HCT116 (cell line): ENCODE data around the gene PYCR2. TPM values are rescaled to one million over a fixed set of nuclear protein-coding genes. Genes with fewer than 3 reads are reported as not detected.
"Not testable (repeated sequence)": the region's sequence is repeated elsewhere in the genome, so short reads cannot be mapped to it uniquely, and the experiment has no call there.

Experiments
- ATAC-seq: fragments of 200-7000 bp; cut with Tn5 transposase; 2 replicates; pipeline ENCODE4 v1.9.1; 2020; ENCODE audit warnings: mild to moderate bottlenecking, moderate library complexity
- BruUV-seq: library from RNA; stranded (reverse); fragments of 400-500 nt; replicated peaks from 2 replicates; lab custom pipeline; 2021; lab: Mats Ljungman, UMichigan
- CTCF ChIA-PET: fragments of 300-600 bp; sonication (Branson Sonifier 250); formaldehyde crosslinking; loops from one replicate; lab custom pipeline; 2021; ENCODE audit warnings: antibody characterized with exemption; lab: Charles Lee
- POLR2A ChIA-PET: fragments of 300-600, 350-600 bp; sonication (Branson Sonifier 250); formaldehyde crosslinking; loops from one replicate; lab custom pipeline; 2021; ENCODE audit warnings: antibody characterized with exemption; lab: Charles Lee
- RAD21 ChIA-PET, 2 experiments: fragments of 300-600 bp; sonication (Branson Sonifier 250); formaldehyde crosslinking; loops; one replicate each; lab custom pipeline; 2023; ENCODE audit warnings: low total read pairs in 2 of 2; ENCODE audit not compliant: uncharacterized antibody in 2 of 2, unreplicated experiment in 2 of 2, low non-redundant PET in 1 of 2; lab: Charles Lee
- DNase-seq: peaks from one replicate; pipeline ENCODE4 v3.0.0-alpha.2; 2010; ENCODE audit warnings: low read depth, low spot score
- H2AFZ ChIP-seq: fragments of 200-600 bp; shearing (Covaris generic), sonication (generic); 2 replicates; pipeline ENCODE4 v1.6.1; 2017; ENCODE audit warnings: low read depth, mixed run types, mixed read lengths, antibody characterized with exemption, low read length; ENCODE audit not compliant: poor library complexity, severe bottlenecking
- H3K27ac ChIP-seq: 2 replicates; pipeline ENCODE4 v1.5.1; 2012; ENCODE audit warnings: low read depth, low read length
- H3K27me3 ChIP-seq: fragments of 200-600 bp; sonication (generic); 2 replicates; pipeline ENCODE4 v1.6.1; 2016; ENCODE audit warnings: mixed run types, low read length, mixed read lengths; ENCODE audit not compliant: insufficient read depth
- H3K36me3 ChIP-seq, 2 experiments: fragments of 200-500 bp in 1 of 2; fragments of 200-600 bp in 1 of 2; sonication (Bioruptor generic) in 1 of 2; sonication (generic) in 1 of 2; 2 replicates each; pipeline versions ENCODE4 v1.5.1 to v1.6.1; 2014 to 2016; ENCODE audit warnings: low read length in 2 of 2, inconsistent platforms in 1 of 2, mixed read lengths in 1 of 2, mixed run types in 1 of 2; ENCODE audit not compliant: insufficient read depth in 2 of 2, control insufficient read depth in 1 of 2
- H3K4me1 ChIP-seq, 2 experiments: fragments of 200-600 bp in 1 of 2; sonication (generic) in 1 of 2; 2 replicates each; pipeline versions ENCODE4 v1.5.1 to v1.6.1; 2012 to 2017; ENCODE audit warnings: low read length in 2 of 2, inconsistent platforms in 1 of 2, mild to moderate bottlenecking in 1 of 2, mixed read lengths in 1 of 2, mixed run types in 1 of 2, moderate library complexity in 1 of 2; ENCODE audit not compliant: insufficient read depth in 2 of 2, control insufficient read depth in 1 of 2
- H3K4me2 ChIP-seq: fragments of 200-600 bp; sonication (generic); 2 replicates; pipeline ENCODE4 v1.6.1; 2017; ENCODE audit warnings: mixed run types, low read length, mixed read lengths
- H3K4me3 ChIP-seq, 2 experiments: fragments of 200-600 bp in 1 of 2; sonication (generic) in 1 of 2; replicated peaks in 1 of 2; 2 replicates each; pipeline ENCODE4 v1.5.1; 2011 to 2016; ENCODE audit warnings: low read length in 2 of 2, control low read depth in 1 of 2, low read depth in 1 of 2, mild to moderate bottlenecking in 1 of 2, mixed read lengths in 1 of 2, mixed run types in 1 of 2
- H3K79me2 ChIP-seq: fragments of 200-600 bp; sonication (generic); 2 replicates; pipeline ENCODE4 v1.6.1; 2017; ENCODE audit warnings: mild to moderate bottlenecking, mixed run types, low read length, moderate library complexity, mixed read lengths; ENCODE audit not compliant: insufficient read depth
- H3K9ac ChIP-seq: fragments of 200-600 bp; sonication (generic); 2 replicates; pipeline ENCODE4 v1.6.1; 2016; ENCODE audit warnings: low read length, mixed read lengths
- H3K9me2 ChIP-seq: fragments of 200-600 bp; sonication (generic), shearing (Covaris generic); 2 replicates; pipeline ENCODE4 v1.6.1; 2017; ENCODE audit warnings: mixed run types, mild to moderate bottlenecking, moderate library complexity; ENCODE audit not compliant: insufficient read depth
- H3K9me3 ChIP-seq, 2 experiments: fragments of 200-500 bp in 1 of 2; fragments of 200-600 bp in 1 of 2; sonication (Bioruptor generic) in 1 of 2; sonication (generic) in 1 of 2; 2 replicates each; pipeline ENCODE4 v1.6.1; 2014 to 2017; ENCODE audit warnings: low read length in 2 of 2, mixed read lengths in 2 of 2, inconsistent platforms in 1 of 2, low read depth in 1 of 2, mild to moderate bottlenecking in 1 of 2, mixed run types in 1 of 2, moderate library complexity in 1 of 2; ENCODE audit not compliant: control insufficient read depth in 1 of 2, insufficient read depth in 1 of 2
- H4K20me1 ChIP-seq: fragments of 200-600 bp; sonication (generic), shearing (Covaris generic); 2 replicates; pipeline ENCODE4 v1.6.1; 2017; ENCODE audit warnings: mixed run types, mild to moderate bottlenecking, moderate library complexity; ENCODE audit not compliant: insufficient read depth
- CEBPB ChIP-seq: IDR thresholded peaks from 2 replicates; pipeline ENCODE4 v1.6.1; 2012; ENCODE audit warnings: low read depth
- EGR1 ChIP-seq: IDR thresholded peaks from 2 replicates; pipeline ENCODE4 v1.6.1; 2012; ENCODE audit warnings: low read depth
- ELF1 ChIP-seq: IDR thresholded peaks from 2 replicates; pipeline ENCODE4 v1.6.1; 2012; ENCODE audit warnings: low read depth, borderline replicate concordance
- EZH2 ChIP-seq: fragments of 200-600 bp; sonication (generic); IDR thresholded peaks from 2 replicates; pipeline ENCODE4 v1.6.1; 2017; ENCODE audit warnings: antibody characterized with exemption, mixed run types
- EZH2phosphoT487 ChIP-seq: fragments of 200-600 bp; IDR thresholded peaks from 2 replicates; pipeline ENCODE4 v1.6.1; 2018; ENCODE audit warnings: antibody characterized with exemption, borderline replicate concordance
- JUND ChIP-seq: IDR thresholded peaks from 2 replicates; pipeline ENCODE4 v1.6.1; 2012
- POLR2A ChIP-seq: IDR thresholded peaks from 2 replicates; pipeline ENCODE4 v1.7.0; 2011; ENCODE audit warnings: borderline replicate concordance; ENCODE audit not compliant: insufficient read depth, insufficient read length; ENCODE audit errors: extremely low read depth
- POLR2AphosphoS5 ChIP-seq: IDR thresholded peaks from 2 replicates; pipeline ENCODE4 v1.6.1; 2011; ENCODE audit warnings: mild to moderate bottlenecking, low read depth, low read length, moderate library complexity
- RAD21 ChIP-seq: IDR thresholded peaks from 2 replicates; pipeline ENCODE4 v1.6.1; 2012; ENCODE audit warnings: low read depth, mild to moderate bottlenecking
- SIN3A ChIP-seq: IDR thresholded peaks from 2 replicates; pipeline ENCODE4 v1.6.1; 2012; ENCODE audit warnings: low read depth
- SP1 ChIP-seq: IDR thresholded peaks from 2 replicates; pipeline ENCODE4 v1.6.1; 2012; ENCODE audit warnings: low read depth
- SRF ChIP-seq: IDR thresholded peaks from 2 replicates; pipeline ENCODE4 v1.6.1; 2012; ENCODE audit warnings: low read depth
- ZNF274 ChIP-seq: fragments of 200-500 bp; sonication (Bioruptor generic); IDR thresholded peaks from 2 replicates; pipeline ENCODE4 v1.6.1; 2014; ENCODE audit warnings: mild to moderate bottlenecking, low read depth, low read length, inconsistent platforms
- intact Hi-C: fragments of 100-400 bp; cut with micrococcal nuclease; formaldehyde crosslinking; loops from 2 replicates; pipeline ENCODE4 v1.10.0; 2022
- total RNA-seq: library from RNA; stranded (reverse); gene quantifications from one replicate; pipeline ENCODE4 v1.2.1, GENCODE V29; 2021; ENCODE audit not compliant: unreplicated experiment
- TF ChIP-seq, protein P1 (sequence below): IDR thresholded peaks from 2 replicates; pipeline ENCODE4 v1.6.1; 2012; ENCODE audit warnings: low read depth
- TF ChIP-seq, protein P2 (sequence below), 3 experiments: fragments of 200-600 bp in 1 of 3; sonication (generic) in 1 of 3; IDR thresholded peaks in 2 of 3; conservative IDR thresholded peaks in 1 of 3; 2 replicates each; pipeline ENCODE4 v1.5.1; 2012 to 2017; ENCODE audit warnings: low read depth in 2 of 3, low read length in 2 of 3, antibody characterized with exemption in 1 of 3, borderline replicate concordance in 1 of 3, control low read depth in 1 of 3, mild to moderate bottlenecking in 1 of 3, mixed read lengths in 1 of 3, mixed run types in 1 of 3, moderate library complexity in 1 of 3; ENCODE audit not compliant: insufficient read depth in 1 of 3

The PYCR2 gene
- total RNA-seq, 1 experiment from 2014 or later = 107 TPM

DNA sequence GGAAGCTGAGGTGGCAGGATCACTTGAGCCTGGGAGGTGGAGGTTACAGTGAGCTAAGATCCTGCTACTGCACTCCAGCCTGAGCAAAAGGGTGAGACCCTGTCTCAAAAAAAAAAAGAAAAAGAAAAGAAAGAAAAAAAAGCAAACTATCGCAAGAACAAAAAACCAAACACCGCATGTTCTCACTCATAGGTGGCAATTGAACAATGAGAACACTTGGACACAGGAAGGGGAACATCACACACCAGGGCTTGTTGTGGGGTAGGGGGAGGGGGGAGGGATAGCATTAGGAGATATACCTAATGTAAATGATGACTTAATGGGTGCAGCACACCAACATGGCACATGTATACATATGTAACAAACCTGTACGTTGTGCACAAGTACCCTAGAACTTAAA lies 5.4 kb upstream of the PYCR2 start:
- H3K4me2 ChIP-seq, H3K4me1 ChIP-seq, H3K9ac ChIP-seq, BruUV-seq, H3K27ac ChIP-seq, H3K9me2 ChIP-seq, intact Hi-C loops, ATAC-seq, CTCF ChIA-PET, H3K79me2 ChIP-seq, H4K20me1 ChIP-seq, H3K36me3 ChIP-seq, H3K4me3 ChIP-seq, POLR2A ChIA-PET, DNase-seq, H3K27me3 ChIP-seq, H2AFZ ChIP-seq, H3K9me3 ChIP-seq, RAD21 ChIA-PET: not testable (repeated sequence)

DNA sequence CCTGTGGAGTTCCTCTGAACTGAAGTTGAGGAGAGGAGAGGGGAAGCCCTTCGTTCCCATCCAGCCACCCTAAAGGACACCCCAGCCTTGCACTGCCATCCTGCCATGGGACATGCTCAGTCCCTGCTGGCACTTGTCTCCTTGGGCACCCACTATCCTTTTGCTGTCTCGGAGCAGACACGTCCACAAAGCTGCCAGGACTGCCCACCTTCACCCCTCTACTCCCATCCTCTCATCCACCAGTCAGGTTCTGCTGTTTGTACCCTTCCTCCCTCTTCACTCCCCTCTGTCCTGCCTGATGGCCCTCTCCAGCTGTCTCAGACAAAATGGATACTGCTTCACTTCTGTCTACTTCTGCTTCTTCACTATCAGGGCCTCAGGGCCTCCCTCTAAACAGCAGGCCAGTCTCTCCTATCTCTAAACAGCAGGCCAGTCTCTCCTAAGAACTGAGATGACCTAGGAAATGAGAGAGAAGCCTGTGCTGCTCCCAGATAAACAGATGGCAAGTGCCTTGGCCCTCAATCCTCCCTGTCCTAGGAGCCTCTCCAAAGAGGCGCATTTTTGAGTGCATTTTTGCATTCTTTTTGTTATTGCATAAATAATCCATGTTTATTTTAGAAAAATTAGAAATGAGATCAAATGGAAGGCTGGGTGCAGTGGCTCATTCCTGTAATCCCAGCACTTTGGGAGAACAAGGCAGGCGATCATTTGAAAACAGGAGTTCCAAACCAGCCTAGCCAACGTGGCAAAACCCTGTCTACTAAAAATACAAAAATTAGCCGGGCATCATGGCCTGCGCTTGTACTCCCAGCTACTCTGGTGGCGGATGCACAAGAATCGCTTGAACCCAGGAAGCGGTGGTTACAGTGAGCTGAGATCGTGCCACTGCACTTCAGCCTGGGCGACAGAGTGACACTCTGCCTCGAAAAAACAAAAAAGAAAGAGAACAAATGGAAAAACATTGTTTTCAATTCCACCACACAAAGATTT lies 4.4 kb upstream of the PYCR2 start:
- Histone ChIP-seq H4K20me1 (no peaks in the 10 kb centered on the region), H3K9ac (no peak overlapping the region), H3K4me3 (no peak overlapping the region), H3K79me2 (peaks cover 6% of the 10 kb centered on the region), H2AFZ (no peak overlapping the region), H3K4me1 (peaks cover 3 to 9% of the 10 kb centered on the region in 2 experiments; a peak in 3 of 4 replicates), H3K36me3 (no peaks in the 10 kb centered on the region), H3K4me2 (no peak overlapping the region), H3K9me2 (no peaks in the 10 kb centered on the region), H3K27me3 (no peaks in the 10 kb centered on the region), H3K9me3 (no peaks in the 10 kb centered on the region), H3K27ac (no peak overlapping the region)
- CTCF ChIA-PET = no interaction called here
- POLR2A ChIA-PET = no interaction called here
- no peak for ATAC-seq
- BruUV-seq = no TSS peak
- TF ChIP-seq SIN3A = no peak
- TF ChIP-seq EZH2 = no peak
- TF ChIP-seq, protein P1, sequence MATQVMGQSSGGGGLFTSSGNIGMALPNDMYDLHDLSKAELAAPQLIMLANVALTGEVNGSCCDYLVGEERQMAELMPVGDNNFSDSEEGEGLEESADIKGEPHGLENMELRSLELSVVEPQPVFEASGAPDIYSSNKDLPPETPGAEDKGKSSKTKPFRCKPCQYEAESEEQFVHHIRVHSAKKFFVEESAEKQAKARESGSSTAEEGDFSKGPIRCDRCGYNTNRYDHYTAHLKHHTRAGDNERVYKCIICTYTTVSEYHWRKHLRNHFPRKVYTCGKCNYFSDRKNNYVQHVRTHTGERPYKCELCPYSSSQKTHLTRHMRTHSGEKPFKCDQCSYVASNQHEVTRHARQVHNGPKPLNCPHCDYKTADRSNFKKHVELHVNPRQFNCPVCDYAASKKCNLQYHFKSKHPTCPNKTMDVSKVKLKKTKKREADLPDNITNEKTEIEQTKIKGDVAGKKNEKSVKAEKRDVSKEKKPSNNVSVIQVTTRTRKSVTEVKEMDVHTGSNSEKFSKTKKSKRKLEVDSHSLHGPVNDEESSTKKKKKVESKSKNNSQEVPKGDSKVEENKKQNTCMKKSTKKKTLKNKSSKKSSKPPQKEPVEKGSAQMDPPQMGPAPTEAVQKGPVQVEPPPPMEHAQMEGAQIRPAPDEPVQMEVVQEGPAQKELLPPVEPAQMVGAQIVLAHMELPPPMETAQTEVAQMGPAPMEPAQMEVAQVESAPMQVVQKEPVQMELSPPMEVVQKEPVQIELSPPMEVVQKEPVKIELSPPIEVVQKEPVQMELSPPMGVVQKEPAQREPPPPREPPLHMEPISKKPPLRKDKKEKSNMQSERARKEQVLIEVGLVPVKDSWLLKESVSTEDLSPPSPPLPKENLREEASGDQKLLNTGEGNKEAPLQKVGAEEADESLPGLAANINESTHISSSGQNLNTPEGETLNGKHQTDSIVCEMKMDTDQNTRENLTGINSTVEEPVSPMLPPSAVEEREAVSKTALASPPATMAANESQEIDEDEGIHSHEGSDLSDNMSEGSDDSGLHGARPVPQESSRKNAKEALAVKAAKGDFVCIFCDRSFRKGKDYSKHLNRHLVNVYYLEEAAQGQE = no peak
- no peak for TF ChIP-seq ELF1
- no peak for TF ChIP-seq RAD21
- no peak for TF ChIP-seq POLR2A
- no peak for TF ChIP-seq JUND
- TF ChIP-seq EZH2phosphoT487 = no peak
- no peak for TF ChIP-seq ZNF274
- TF ChIP-seq, protein P2, sequence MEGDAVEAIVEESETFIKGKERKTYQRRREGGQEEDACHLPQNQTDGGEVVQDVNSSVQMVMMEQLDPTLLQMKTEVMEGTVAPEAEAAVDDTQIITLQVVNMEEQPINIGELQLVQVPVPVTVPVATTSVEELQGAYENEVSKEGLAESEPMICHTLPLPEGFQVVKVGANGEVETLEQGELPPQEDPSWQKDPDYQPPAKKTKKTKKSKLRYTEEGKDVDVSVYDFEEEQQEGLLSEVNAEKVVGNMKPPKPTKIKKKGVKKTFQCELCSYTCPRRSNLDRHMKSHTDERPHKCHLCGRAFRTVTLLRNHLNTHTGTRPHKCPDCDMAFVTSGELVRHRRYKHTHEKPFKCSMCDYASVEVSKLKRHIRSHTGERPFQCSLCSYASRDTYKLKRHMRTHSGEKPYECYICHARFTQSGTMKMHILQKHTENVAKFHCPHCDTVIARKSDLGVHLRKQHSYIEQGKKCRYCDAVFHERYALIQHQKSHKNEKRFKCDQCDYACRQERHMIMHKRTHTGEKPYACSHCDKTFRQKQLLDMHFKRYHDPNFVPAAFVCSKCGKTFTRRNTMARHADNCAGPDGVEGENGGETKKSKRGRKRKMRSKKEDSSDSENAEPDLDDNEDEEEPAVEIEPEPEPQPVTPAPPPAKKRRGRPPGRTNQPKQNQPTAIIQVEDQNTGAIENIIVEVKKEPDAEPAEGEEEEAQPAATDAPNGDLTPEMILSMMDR (IDR thresholded peaks at IDR 0.05 in 2 of 3, conservative IDR thresholded peaks at IDR 0.05 in 1 of 3; ENCODE audit: borderline replicate concordance in 1 of 3, insufficient read depth in 1 of 3, low read depth in 2 of 3, low read length in 2 of 3) = no peak
- TF ChIP-seq SP1 = no peak
- no peak for TF ChIP-seq EGR1
- TF ChIP-seq CEBPB = no peak
- TF ChIP-seq POLR2AphosphoS5 = no peak
- TF ChIP-seq SRF = no peak
- RAD21 ChIA-PET = no interaction called here
- no peak for DNase-seq
- intact Hi-C loops = no loop called here
